AG09309 (cell line): ENCODE results near the gene UVSSA.
"Not testable (repeated sequence)": the region's sequence is repeated elsewhere in the genome, so short reads cannot be mapped to it uniquely, and the experiment has no call there.

Source experiments
- DNase-seq: peaks from one replicate; pipeline ENCODE4 v3.0.0-alpha.2; 2010; ENCODE audit warnings: low read depth
- H3K4me3 ChIP-seq: 2 replicates; pipeline ENCODE4 v1.5.1; 2011; ENCODE audit warnings: mild to moderate bottlenecking, low read depth, low read length, moderate library complexity; ENCODE audit not compliant: control insufficient read depth
- TF ChIP-seq, protein P1 (sequence below): IDR thresholded peaks from 2 replicates; pipeline ENCODE4 v1.5.1; 2011; ENCODE audit warnings: mild to moderate bottlenecking, low read depth, low read length, inconsistent platforms; ENCODE audit not compliant: insufficient read depth, control insufficient read depth; ENCODE audit errors: missing control alignments

The UVSSA gene

DNA sequence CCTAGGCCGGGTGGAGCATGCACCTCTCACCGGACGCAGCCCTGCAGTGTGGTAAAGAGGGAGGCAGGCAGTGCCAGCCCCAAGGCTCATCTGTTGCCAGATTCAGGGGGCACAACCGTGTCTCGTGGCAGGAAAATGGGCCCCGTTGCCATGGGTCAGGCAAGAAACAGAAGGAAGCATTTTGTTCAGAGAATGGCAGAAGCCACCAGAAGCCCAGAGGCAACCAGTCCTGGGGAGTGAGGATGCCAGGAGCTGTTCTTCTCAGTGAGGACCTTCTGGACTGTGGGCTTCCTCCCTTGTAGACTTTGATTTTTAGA, 12.5 kb upstream of the UVSSA start:
- no peak overlapping the region for H3K4me3 ChIP-seq
- DNase-seq = no peak
- TF ChIP-seq, protein P1, sequence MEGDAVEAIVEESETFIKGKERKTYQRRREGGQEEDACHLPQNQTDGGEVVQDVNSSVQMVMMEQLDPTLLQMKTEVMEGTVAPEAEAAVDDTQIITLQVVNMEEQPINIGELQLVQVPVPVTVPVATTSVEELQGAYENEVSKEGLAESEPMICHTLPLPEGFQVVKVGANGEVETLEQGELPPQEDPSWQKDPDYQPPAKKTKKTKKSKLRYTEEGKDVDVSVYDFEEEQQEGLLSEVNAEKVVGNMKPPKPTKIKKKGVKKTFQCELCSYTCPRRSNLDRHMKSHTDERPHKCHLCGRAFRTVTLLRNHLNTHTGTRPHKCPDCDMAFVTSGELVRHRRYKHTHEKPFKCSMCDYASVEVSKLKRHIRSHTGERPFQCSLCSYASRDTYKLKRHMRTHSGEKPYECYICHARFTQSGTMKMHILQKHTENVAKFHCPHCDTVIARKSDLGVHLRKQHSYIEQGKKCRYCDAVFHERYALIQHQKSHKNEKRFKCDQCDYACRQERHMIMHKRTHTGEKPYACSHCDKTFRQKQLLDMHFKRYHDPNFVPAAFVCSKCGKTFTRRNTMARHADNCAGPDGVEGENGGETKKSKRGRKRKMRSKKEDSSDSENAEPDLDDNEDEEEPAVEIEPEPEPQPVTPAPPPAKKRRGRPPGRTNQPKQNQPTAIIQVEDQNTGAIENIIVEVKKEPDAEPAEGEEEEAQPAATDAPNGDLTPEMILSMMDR = no peak

DNA sequence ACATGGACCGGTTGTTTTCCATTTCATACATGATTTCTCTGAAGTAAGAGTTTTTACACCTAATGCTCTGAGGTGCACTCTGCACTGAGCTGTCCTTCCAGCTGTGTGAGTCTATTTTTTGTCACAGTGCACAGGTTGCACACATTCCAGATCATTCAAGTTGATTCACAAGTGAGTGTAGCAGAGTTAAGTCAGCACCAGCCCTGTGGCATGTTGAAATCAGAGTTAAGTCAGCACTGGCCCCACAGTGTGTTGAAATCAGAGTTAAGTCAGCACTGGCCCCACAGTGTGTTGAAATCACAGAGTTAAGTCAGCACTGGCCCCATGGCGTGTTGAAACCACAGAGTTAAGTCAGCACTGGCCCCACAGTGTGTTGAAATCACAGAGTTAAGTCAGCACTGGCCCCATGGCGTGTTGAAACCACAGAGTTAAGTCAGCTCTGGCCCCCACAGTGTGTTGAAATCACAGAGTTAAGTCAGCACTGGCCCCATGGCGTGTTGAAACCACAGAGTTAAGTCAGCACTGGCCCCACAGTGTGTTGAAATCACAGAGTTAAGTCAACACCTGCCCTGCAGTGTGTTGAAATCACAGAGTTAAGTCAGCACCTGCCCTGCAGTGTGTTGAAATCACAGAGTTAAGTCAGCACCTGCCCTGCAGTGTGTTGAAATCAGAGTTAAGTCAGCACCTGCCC, 11.7 kb upstream of the UVSSA start:
- not testable (repeated sequence) for DNase-seq, H3K4me3 ChIP-seq

DNA sequence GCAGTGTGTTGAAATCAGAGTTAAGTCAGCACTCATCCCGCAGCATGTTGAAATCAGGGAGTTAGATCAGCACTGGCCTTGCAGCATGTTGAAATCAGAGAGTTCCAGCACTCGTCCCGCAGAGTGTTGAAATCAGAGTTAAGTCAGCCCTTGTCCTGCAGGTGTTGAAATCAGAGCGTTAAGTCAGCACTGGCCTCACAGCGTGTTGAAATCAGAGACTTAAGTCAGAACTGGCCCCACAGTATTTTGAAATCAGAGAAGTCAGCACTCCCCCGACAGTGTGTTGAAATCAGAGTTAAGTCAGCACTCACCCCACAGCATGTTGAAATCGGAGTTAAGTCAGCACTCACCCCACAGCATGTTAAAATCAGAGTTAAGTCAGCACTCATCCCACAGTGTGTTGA, 10.9 kb upstream of the UVSSA start:
- no peak overlapping the region for H3K4me3 ChIP-seq
- TF ChIP-seq, protein P1 = no peak
- DNase-seq = no peak

DNA sequence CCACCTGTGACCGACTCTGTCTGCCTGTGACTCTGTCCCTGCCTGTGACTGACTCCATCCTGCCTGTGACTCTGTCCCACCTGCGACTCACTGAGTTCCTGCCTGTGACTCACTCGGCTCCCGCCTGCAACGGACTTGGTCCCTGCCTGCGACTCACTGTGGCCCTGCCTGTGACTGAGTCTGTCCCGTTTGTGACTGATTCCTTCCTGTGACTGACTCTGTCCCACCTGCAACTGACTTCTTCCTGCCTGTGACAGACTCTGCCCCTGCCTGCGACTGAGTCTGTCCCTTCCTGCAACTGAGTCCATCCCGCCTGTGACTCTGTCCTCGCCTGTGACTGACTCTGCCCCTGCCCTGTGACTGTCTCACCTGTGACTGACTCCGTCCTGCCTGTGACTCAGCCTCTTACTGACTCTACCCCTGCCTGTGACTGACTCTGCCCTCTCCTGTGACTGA, 9.6 kb upstream of the UVSSA start:
- TF ChIP-seq, protein P1 = no peak
- DNase-seq = no peak
- H3K4me3 ChIP-seq = no peak overlapping the region

DNA sequence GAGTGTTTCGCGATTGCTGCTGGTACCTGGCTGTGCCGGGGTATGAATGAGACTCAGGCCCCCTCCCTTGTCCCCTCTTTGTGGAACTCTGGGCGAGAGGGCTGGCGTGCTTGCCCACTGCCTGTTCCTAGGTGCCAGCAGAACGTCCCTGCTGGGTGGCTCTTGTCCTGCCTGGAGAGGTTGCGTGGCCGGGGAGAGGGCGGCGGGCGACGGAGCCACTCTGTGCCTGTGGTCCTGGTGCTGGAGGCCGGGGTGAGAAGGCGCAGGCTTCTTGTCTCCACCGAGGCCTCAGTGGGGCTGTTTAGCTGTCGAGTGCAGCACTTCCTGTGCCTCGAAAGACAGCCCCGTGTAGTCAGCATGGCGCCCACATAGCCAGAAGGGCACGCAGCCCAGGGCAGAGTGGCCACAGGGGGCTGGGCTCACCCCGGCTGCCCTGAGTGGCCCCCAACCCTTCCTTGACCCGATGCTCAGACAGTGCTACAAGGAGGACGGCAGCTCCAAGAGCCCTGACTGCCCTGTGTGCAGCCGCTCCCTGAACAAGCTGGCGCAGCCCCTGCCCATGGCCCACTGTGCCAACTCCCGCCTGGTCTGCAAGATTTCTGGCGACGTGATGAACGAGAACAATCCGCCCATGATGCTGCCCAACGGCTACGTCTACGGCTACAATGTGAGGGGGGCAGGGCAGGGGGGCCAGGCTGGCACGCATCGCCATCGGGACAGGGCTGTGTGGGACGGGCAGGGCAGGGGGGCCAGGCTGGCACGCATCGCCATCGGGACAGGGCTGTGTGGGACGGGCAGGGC, 8.9 kb upstream of the UVSSA start:
- TF ChIP-seq, protein P1 = no peak
- H3K4me3 ChIP-seq = no peak overlapping the region
- no peak for DNase-seq

DNA sequence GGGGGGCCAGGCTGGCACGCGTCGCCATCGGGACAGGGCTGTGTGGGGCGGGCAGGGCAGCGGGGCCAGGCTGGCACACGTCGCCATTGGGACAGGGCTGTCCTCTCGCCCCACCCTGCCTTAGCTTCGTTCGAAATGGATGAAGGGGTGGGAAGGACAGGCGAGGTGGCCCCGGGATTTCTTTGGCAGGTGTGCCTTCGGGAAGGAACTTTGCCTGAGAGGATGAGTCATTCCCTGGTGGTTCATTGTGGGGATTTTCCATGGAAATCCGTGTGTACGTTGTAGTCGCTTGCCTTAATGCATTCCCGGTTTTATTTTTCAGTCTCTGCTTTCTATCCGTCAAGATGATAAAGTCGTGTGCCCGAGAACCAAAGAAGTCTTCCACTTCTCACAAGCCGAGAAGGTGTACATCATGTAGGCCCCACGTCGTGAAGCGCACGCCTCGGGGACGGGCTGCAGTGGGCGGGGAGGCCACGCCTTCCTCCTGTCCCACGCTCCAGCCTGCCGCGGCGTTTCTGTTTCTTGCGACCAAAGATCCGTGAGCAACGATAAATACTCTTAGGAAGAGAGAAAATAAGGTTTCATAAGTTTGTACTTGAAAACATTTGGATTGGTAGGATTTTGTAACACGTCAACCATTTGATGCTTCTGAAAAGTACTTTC, 8.1 kb upstream of the UVSSA start:
- DNase-seq = no peak
- H3K4me3 ChIP-seq = no peak overlapping the region
- TF ChIP-seq, protein P1 = no peak

DNA sequence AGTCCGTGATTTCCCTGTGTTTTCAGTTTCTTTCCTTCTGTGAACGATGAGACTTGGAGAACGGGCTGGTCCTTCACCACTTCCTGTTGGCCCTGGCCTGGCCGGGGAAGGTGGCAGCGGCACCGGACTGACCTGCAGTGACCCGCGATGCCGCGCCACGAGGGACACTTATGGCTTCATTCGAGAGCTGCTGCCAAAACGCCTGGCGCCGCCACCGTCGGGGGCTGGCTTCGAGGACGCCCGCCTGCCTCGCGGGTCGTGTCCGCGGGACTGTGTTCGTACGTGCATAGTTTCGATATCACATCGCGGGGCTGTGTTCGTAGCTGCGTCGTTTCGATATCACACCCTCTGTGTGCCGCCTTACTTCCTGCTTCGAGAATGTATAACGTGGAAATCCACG, 7.5 kb upstream of the UVSSA start:
- H3K4me3 ChIP-seq = no peak overlapping the region
- TF ChIP-seq, protein P1 = no peak
- DNase-seq = no peak
